HG02981 (cell line): Measurements from ENCODE around the gene MYLK.

Source experiments
- ATAC-seq: cut with Tn5 transposase; IDR thresholded peaks from one replicate; pipeline ENCODE4 v1.9.1; 2021; ENCODE audit warnings: mild to moderate bottlenecking, moderate library complexity; ENCODE audit not compliant: unreplicated experiment

The MYLK gene

GRCh38 chr3:123564056-123564455, 320.1 kb downstream of the MYLK start:
- ATAC-seq, result no peak

DNA sequence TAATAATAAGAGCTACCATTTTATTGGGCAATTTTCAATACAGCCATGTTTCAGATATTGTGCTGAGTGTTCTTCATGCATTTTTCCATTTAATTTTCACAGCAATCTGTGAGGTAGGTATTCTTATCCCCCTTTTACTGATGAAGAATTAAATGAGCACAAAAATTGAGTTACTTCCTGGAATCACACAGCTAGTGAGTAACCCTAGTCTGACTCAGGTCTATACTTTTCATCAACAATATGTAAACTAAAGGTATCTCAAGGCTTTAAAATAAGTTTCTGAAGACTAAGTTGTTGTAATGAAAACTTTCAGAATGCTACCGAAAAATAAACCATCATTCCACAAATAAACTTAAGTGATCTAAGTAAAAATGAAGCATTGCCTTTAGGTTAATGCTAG, 321.6 kb downstream of the MYLK start:
- no peak for ATAC-seq

GRCh38 chr3:123561188-123561587, 322.9 kb downstream of the MYLK start:
- ATAC-seq, result no peak
